ENCODE results near the gene AGPAT3.
"Not testable (repeated sequence)": the region's sequence is repeated elsewhere in the genome, so short reads cannot be mapped to it uniquely, and the experiment has no call there.

The AGPAT3 gene

DNA sequence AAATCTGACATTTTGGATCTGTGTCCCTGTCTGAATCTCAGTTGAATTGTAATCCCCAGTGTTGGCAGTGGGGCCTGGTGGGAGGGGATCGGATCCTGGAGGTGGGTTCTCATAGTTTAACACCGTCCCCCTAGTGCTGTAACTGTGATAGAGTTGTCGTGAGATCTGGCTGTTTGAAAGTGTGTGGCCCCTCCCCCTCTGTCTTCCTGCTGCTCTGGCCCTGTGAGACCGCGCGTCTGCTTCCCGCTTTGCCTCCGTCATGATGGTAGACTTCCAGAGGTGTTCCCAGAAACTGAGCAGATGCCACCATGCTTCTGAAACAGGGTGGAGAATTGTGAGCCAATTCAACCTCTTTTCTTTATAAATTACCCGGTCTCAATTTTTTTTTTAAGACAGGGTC lies 25.0 kb downstream of the AGPAT3 start:
- H3K4me3 ChIP-seq (replicated peaks; ENCODE audit: low read depth, low read length) = no peak overlapping the region
- DNase-seq (ENCODE audit: extremely low read depth, low read depth) = no peak
- TF ChIP-seq, protein P1, sequence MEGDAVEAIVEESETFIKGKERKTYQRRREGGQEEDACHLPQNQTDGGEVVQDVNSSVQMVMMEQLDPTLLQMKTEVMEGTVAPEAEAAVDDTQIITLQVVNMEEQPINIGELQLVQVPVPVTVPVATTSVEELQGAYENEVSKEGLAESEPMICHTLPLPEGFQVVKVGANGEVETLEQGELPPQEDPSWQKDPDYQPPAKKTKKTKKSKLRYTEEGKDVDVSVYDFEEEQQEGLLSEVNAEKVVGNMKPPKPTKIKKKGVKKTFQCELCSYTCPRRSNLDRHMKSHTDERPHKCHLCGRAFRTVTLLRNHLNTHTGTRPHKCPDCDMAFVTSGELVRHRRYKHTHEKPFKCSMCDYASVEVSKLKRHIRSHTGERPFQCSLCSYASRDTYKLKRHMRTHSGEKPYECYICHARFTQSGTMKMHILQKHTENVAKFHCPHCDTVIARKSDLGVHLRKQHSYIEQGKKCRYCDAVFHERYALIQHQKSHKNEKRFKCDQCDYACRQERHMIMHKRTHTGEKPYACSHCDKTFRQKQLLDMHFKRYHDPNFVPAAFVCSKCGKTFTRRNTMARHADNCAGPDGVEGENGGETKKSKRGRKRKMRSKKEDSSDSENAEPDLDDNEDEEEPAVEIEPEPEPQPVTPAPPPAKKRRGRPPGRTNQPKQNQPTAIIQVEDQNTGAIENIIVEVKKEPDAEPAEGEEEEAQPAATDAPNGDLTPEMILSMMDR (IDR thresholded peaks at IDR 0.05; ENCODE audit: low read depth, low read length, missing control alignments) = no peak

DNA sequence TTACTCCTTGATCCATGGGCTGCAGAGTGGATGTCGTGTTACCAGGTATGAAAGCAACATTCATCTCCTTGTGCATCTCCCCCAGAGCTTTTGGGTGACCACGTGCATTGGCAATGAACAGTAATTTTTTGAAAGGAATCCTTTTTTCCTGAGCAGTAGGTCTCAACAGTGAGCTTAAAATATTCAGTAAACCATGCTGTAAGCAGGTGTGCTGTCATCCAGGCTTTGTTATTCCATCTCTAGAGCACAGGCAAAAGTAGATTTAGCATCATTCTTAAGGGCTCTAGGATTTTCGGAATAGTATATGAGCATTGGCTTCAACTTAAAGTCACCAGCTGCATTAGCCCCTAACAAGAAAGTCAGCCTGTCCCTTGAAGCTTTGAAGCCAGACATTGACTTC lies 27.3 kb downstream of the AGPAT3 start:
- TF ChIP-seq, protein P1 (IDR thresholded peaks at IDR 0.05; ENCODE audit: low read depth, low read length, missing control alignments) = no peak
- DNase-seq (ENCODE audit: extremely low read depth, low read depth) = no peak
- no peak overlapping the region for H3K4me3 ChIP-seq (replicated peaks; ENCODE audit: low read depth, low read length)

DNA sequence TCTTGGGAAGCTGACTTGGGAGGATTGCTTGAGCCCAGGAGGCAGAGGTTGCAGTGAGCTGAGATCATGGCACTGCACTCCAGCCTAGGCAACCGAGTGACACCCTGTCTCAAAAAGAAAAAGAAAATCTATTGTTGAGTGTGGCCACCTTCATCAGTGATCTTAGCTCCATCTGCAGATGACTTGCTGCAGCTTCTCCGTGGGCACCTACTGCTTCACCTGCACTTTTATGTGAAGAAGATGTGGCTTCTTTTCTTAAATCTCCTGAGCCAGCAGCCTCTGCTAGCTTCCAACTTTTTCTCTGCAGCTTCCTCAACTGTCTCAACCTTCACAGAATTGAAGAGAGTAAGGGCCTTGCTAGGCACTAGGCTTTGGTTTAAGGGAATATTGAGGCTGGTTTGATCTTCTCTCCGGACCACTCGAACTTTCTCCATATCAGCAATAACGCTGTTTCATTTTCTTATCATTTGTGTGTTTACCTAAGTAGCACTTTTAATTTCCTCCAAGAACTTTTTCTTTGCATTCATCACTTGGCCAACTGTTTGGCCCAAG lies 28.0 kb downstream of the AGPAT3 start:
- H3K4me3 ChIP-seq (replicated peaks; ENCODE audit: low read depth, low read length) = no peak overlapping the region
- DNase-seq (ENCODE audit: extremely low read depth, low read depth) = no peak
- TF ChIP-seq, protein P1 (IDR thresholded peaks at IDR 0.05; ENCODE audit: low read depth, low read length, missing control alignments) = no peak

- H3K4me3 ChIP-seq (replicated peaks; ENCODE audit: low read depth, low read length) = no peak overlapping the region
- TF ChIP-seq, protein P1 (IDR thresholded peaks at IDR 0.05; ENCODE audit: low read depth, low read length, missing control alignments) = no peak
- DNase-seq (ENCODE audit: extremely low read depth, low read depth) = no peak
Observed at GRCh38 chr21:43893536-43894205, 28.6 kb downstream of the AGPAT3 start.

GRCh38 chr21:43894206-43894577 lies 29.2 kb downstream of the AGPAT3 start:
- H3K4me3 ChIP-seq (replicated peaks; ENCODE audit: low read depth, low read length) = no peak overlapping the region
- no peak for DNase-seq (ENCODE audit: extremely low read depth, low read depth)
- TF ChIP-seq, protein P1 (IDR thresholded peaks at IDR 0.05; ENCODE audit: low read depth, low read length, missing control alignments) = no peak

GRCh38 chr21:43895196-43895595 lies 30.2 kb downstream of the AGPAT3 start:
- H3K4me3 ChIP-seq (replicated peaks; ENCODE audit: low read depth, low read length) = no peak overlapping the region
- TF ChIP-seq, protein P1 (IDR thresholded peaks at IDR 0.05; ENCODE audit: low read depth, low read length, missing control alignments) = no peak
- DNase-seq (ENCODE audit: extremely low read depth, low read depth) = no peak

DNA sequence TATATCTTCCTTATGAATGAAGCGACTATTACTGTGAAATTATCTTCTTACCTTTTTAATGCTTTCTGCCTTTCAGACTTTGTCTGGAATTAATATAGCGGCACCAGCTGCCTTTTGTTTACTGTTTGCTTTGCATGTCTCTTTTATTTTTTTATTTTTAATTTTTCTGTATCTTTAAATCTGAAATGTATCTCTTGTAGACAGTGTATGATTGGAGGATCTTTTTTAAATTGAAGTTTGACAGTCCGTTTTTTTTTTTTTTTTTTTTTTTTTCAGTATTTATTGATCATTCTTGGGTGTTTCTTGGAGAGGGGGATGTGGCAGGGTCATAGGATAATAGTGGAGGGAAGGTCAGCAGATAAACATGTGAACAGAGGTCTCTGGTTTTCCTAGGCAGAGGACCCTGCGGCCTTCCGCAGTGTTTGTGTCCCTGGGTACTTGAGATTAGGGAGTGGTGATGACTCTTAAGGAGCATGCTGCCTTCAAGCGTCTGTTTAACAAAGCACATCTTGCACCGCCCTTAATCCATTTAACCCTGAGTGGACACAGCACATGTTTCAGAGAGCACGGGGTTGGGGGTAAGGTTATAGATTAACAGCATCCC lies 31.8 kb downstream of the AGPAT3 start:
- not testable (repeated sequence) for H3K4me3 ChIP-seq (replicated peaks; ENCODE audit: low read depth, low read length); DNase-seq (ENCODE audit: extremely low read depth, low read depth)

All from HFF-Myc (cell line).